Fibroblast of gingiva (primary cell): ENCODE measurements around the gene TULP1.
"Not testable (repeated sequence)": the region's sequence is repeated elsewhere in the genome, so short reads cannot be mapped to it uniquely, and the experiment has no call there.

ENCODE experiments used
- DNase-seq: peaks from one replicate; pipeline ENCODE4 v3.0.0-alpha.2; 2011; ENCODE audit warnings: low read depth

The TULP1 gene

GRCh38 chr6:35512740-35513139 lies at the start of gene TULP1:
Gene TULP1, minus strand, starts transcription at chr6:35512896. Its CDS starts 38 bp downstream, at chr6:35512858.
- DNase-seq: no peak

GRCh38 chr6:35562060-35562459 lies 49.4 kb upstream of the TULP1 start:
- DNase-seq: no peak

GRCh38 chr6:35561113-35561512 lies 48.4 kb upstream of the TULP1 start:
- DNase-seq: no peak

GRCh38 chr6:35558571-35558970 lies 45.9 kb upstream of the TULP1 start:
- no peak for DNase-seq

GRCh38 chr6:35557239-35557638 lies 44.5 kb upstream of the TULP1 start:
- DNase-seq: no peak

GRCh38 chr6:35554811-35555210 lies 42.1 kb upstream of the TULP1 start:
- DNase-seq: no peak

- no peak for DNase-seq
Measured at GRCh38 chr6:35553315-35553714, 40.6 kb upstream of the TULP1 start.

- DNase-seq: no peak
Measured at GRCh38 chr6:35552285-35552917, 39.7 kb upstream of the TULP1 start.

GRCh38 chr6:35550437-35550836 lies 37.7 kb upstream of the TULP1 start:
- no peak for DNase-seq

GRCh38 chr6:35547676-35548075 lies 35.0 kb upstream of the TULP1 start:
- no peak for DNase-seq

GRCh38 chr6:35544769-35545361 lies 32.2 kb upstream of the TULP1 start:
- no peak for DNase-seq

- DNase-seq: no peak
Measured at GRCh38 chr6:35543459-35544193, 30.9 kb upstream of the TULP1 start.

- no peak for DNase-seq
Measured at GRCh38 chr6:35541836-35542235, 29.1 kb upstream of the TULP1 start.

GRCh38 chr6:35539223-35539622 lies 26.5 kb upstream of the TULP1 start:
- no peak for DNase-seq

GRCh38 chr6:35535847-35536246 lies 23.2 kb upstream of the TULP1 start:
- not testable (repeated sequence) for DNase-seq

- no peak for DNase-seq
Measured at GRCh38 chr6:35534407-35535170, 21.9 kb upstream of the TULP1 start.

- DNase-seq: no peak
Measured at GRCh38 chr6:35533981-35534380, 21.3 kb upstream of the TULP1 start.

- DNase-seq: no peak
Measured at GRCh38 chr6:35532126-35532525, 19.4 kb upstream of the TULP1 start.

- DNase-seq: no peak
Measured at GRCh38 chr6:35524380-35525020, 11.8 kb upstream of the TULP1 start.

GRCh38 chr6:35522660-35523658 lies 10.3 kb upstream of the TULP1 start:
- peak; percentile 39 for DNase-seq

- no peak for DNase-seq
Measured at GRCh38 chr6:35522151-35522550, 9.5 kb upstream of the TULP1 start.
